GF-D8 (cell line): ENCODE data around the gene MTRFR.
"Not testable (repeated sequence)": the region's sequence is repeated elsewhere in the genome, so short reads cannot be mapped to it uniquely, and the experiment has no call there.

ENCODE experiments used
- DNase-seq: peaks from one replicate; lab custom pipeline; 2025; lab: John Stamatoyannopoulos, UW

MTRFR gene

DNA sequence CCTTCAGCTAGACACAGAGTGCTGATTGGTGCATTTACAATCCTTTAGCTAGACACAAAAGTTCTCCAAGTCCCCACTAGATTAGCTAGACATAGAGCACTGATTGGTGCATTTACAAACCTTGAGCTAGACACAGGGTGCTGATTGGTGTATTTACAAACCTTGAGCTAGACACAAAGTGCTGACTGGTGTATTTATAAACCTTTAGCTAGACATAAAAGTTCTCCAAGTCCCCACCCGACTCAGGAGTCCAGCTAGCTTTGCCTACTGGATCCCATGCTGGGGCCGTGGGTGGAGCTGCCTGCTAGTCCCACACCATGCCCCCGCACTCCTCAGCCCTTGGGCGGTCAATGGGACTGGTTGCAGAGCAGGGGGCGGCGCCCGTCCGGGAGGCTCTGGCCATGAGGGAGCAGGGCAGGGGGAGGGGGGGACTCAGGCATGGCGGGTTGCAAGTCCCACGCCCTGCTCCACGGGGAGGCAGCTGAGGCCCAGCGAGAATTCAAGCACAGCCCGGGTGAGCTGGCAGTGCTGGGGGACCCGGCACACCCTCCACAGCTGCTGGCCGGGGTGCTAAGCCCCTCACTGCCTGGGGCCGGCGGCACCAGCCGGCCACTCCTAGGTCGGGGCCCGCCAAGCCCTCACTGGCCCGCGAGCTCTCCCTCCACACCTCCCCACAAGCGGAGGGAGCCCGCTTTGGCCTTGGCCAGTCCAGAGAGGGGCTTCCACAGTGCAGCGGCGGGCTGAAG, 15.9 kb downstream of the MTRFR start:
- DNase-seq: not testable (repeated sequence)

- no peak for DNase-seq
These were observed 17.5 kb downstream of the MTRFR start for GRCh38 chr12:123250471-123251383.

GRCh38 chr12:123251403-123252076, 18.3 kb downstream of the MTRFR start:
- no peak for DNase-seq

DNA sequence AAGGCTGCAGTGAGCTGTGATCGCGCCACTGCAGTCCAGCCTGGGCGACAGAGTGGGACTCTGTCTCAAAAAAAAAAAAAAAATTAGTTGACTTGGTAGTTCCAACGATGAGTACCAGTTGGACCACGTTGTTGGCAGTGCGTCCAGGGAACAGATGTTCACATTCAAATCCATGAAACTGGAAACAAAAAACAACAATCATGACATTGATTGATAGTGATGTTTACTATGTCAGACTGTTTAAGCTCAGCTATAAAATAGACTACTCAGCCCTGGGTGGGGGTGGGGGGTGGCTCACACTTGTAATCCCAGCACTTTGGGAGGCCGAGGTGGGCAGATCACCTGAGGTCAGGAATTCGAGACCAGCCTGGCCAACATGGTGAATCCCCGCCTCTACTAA, 19.1 kb downstream of the MTRFR start:
- DNase-seq: not testable (repeated sequence)

DNA sequence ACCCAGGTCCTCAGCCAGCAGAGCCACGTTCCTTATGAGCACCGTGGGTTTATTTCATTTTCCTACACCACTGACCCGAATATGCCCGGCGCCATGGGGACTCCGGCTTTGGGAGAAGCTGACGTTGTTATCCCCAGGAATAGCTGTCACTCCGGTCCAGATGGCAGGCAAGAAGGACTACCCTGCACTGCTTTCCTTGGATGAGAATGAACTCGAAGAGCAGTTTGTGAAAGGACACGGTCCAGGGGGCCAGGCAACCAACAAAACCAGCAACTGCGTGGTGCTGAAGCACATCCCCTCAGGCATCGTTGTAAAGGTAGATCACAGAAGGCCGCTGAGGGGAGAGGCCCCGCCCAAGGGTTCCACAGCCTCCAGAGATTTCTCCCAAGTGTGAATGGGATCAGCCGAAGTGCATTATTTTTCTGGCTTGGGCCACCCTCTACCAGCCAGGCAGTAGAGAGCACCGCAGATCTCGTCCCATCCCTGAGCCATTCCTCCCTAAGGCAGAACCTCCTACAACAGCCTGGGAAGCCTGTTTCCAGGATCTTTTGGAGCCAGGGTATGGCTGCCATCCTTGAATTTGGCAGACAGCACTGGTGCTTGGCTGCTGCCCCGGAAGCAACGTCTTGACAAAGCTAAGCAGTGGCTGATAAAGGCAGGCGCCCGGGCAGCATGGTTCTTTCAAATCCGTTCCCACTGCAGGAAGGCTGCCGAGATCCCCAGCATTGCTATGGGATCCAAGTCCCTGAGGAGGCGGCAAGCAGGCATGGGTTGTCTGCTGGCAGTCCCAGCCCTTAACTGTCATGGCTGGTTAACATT, 20.6 kb downstream of the MTRFR start:
- DNase-seq: no peak

GRCh38 chr12:123254853-123255446, 21.7 kb downstream of the MTRFR start:
- DNase-seq: no peak

- no peak for DNase-seq
These were observed 25.4 kb downstream of the MTRFR start for GRCh38 chr12:123258593-123258992.

GRCh38 chr12:123260081-123260480, 26.8 kb downstream of the MTRFR start:
- no peak for DNase-seq

DNA sequence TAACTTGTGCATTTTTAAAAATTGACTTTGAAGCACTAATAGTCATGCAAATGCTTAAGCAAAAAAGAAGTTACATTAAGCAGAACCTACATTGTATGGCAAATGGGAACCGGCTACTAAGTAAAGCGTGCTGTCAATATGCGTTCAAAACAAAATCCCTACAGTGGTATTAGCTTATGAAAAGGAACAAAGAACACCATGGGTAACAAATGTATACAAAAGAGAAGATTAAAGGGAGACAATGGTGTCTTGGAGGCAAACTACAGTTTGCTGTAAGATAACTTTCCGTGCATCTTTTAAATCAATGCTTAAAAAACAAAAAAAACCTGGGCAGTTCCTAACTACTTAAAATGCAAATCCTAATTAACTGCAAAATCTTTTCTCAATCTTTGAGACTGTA, 28.0 kb downstream of the MTRFR start:
- no peak for DNase-seq

GRCh38 chr12:123263196-123263817, 30.1 kb downstream of the MTRFR start:
- no peak for DNase-seq

DNA sequence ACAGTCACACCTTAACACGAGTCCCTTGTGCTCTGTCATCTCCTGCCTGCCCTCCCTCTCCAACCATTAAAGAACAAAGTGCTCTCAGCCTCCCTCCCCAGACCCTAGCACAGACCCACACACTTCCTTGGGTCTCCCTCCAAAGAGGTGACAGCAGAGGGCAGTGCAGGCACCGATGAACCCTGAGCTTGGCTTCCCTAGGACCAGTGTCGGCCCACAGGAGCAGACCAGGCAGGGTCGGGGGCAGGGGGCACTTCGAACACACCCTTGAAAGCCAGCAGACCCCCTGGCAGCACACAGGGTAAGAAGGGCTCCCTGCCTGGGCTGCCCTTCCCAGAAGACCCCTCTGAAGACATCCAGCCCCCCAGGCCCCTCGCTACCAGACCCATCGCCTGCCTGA, 31.4 kb downstream of the MTRFR start:
- DNase-seq: no peak

DNA sequence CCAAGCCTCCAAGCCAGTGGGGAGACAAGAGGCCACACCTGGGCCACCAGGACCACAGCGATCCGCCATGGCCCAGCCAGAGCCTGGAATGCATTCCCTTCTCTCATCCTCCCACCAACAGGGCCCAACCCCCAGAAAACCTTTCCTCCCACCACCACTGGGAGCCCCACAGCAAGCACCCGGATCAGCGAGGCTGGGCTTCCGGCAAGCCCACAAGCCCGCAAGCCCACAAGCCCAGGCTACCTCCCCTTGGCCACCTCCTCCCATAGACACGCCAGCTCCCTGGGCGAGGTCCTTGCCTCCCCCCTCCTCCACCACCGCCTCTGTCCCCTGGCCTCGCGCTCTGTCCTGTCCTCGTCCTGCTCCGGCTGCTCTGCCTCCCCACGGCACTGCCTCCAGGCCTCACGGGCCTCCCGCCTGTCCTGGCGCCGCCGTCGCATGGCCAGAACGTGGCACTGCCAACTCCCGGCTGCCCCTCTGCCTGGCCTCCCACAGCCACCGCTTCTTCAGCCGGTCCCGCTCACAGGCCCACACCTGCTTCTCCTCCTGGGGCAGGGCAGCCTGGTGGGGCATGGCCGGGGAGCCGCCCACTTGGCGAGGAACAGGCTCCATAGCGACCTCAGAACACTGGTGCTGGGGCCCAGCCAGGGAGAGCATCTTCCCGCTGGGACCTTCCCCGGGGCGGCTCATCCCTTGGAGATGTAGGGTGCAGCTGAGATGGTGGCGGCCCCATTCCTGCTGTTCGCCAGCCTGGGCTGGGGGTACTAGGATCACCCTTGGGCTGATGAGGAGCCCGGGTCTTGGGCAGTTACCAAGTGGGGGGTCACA, 32.8 kb downstream of the MTRFR start:
- no peak for DNase-seq

- no peak for DNase-seq
These were observed 33.5 kb downstream of the MTRFR start for GRCh38 chr12:123266679-123267277.

- no peak for DNase-seq
These were observed 34.2 kb downstream of the MTRFR start for GRCh38 chr12:123267335-123267920.

DNA sequence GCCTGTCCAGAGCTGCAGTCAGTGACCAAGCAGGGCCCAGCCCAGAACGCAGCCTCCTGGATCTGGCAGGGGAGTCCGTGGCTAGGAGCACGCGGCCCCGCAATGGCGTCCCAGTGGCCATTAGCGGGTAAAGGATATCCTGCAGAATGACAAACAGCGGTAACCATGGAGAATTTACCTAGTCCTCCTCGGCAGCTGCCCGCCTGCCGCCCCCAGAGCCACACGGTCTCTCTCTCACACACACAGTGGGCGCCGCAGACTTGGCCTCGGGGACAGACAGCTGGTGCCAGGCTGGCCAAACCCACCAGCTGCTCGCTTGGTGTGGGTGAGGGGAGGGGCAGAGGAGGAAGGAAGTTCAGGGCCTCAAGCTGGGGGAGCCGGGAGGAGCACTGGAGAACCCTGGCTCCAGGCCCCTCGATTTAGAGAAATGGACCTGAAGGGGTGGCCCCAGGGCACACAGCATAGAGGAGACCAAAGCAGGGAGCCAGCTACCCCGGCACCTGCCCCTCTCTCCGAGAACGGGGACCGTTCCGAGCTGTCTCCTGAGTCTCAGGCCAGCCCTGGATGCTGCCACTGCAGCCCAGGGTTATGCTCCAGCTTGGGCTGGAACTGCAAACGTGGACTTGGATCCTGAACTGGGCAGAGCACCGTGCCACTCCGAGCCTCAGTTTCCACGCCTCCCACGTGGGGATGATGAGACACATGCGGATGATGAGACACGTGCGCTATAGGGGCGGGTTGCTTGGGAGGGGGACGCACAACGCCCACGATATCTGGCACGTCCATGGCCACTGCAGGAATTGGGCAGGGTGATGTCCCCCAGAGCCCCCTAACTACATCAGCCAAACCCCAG, 35.0 kb downstream of the MTRFR start:
- DNase-seq: peak; percentile 64

GRCh38 chr12:123268850-123269249, 35.6 kb downstream of the MTRFR start:
- no peak for DNase-seq

DNA sequence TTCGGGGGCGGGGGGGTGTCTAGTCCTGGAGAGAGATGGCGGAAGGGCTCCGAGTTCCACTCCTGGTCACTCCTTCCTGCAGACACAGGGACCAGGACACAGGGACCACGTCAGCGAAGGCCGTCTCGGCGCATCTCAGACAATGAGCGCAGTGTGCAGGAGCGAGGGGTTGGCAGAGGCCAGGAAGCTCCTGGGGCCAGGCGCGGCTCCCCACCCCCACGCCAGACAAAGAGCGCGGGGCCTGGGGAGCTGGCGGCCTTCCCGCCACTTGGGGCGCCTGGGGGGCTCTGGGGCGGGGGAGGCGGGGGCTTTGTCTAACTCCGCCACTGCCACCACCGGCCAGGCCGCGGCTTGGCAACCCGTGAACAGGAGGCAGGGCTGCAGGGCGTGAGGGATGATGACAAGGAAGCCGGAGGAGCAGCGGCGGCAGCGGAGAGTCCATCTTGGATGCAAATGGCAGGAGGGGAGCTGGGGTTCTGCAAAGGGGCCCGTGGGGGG, 36.2 kb downstream of the MTRFR start:
- peak; percentile 51 for DNase-seq

DNA sequence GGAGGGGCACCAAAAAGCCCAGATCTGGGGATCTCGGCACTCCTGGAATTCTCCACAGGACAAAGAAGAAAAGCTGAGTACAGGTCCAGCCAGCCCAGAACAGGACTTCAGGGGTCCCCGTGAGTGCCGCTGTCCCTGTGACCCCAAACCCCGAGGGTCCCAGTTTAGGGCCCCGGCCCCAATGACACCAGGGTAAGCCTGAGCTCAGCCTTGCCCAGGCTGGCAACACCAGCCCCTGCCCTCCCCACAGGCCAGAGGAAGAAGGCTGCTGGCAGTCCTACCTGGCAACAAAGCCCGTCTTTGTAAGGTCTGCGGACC, 36.6 kb downstream of the MTRFR start:
- no peak for DNase-seq
